RWPE2 (cell line): ENCODE measurements around the gene PRKAG2.

Experiments
- ATAC-seq: fragments of 200-7000 bp; cut with Tn5 transposase; 3 replicates; pipeline ENCODE4 v1.9.1; 2021; ENCODE audit warnings: low read depth
- DNase-seq: peaks from one replicate; pipeline ENCODE4 v3.0.0-alpha.2; 2020; ENCODE audit warnings: low spot score
- H3K27ac ChIP-seq: fragments of 450-650 bp; 2 replicates; pipeline ENCODE4 v1.5.1; 2017; ENCODE audit warnings: mild to moderate bottlenecking; ENCODE audit not compliant: poor library complexity, severe bottlenecking
- H3K27me3 ChIP-seq: fragments of 250-450 bp; sonication (Bioruptor Pico); 2 replicates; pipeline ENCODE4 v1.5.1; 2021; ENCODE audit warnings: mild to moderate bottlenecking, moderate library complexity; ENCODE audit not compliant: insufficient read depth, poor library complexity, severe bottlenecking
- H3K36me3 ChIP-seq: fragments of 250-450 bp; sonication (Bioruptor Pico); 2 replicates; pipeline ENCODE4 v1.5.1; 2020; ENCODE audit warnings: low read depth, mild to moderate bottlenecking, moderate library complexity
- H3K4me1 ChIP-seq: fragments of 250-450 bp; sonication (Bioruptor Pico); 2 replicates; pipeline ENCODE4 v1.5.1; 2021; ENCODE audit warnings: mild to moderate bottlenecking, moderate library complexity; ENCODE audit not compliant: insufficient read depth, poor library complexity, severe bottlenecking
- H3K4me3 ChIP-seq: fragments of 250-450 bp; sonication (Bioruptor Pico); 2 replicates; pipeline ENCODE4 v1.5.1; 2021; ENCODE audit warnings: mild to moderate bottlenecking, moderate library complexity; ENCODE audit not compliant: severe bottlenecking
- H3K9me3 ChIP-seq: fragments of 250-450 bp; sonication (Bioruptor Pico); 2 replicates; pipeline ENCODE4 v1.5.1; 2021; ENCODE audit warnings: mild to moderate bottlenecking, moderate library complexity; ENCODE audit not compliant: severe bottlenecking
- TF ChIP-seq, protein P1 (sequence below): fragments of 450-650 bp; IDR thresholded peaks from one replicate; pipeline ENCODE4 v1.5.1; 2017; ENCODE audit warnings: mild to moderate bottlenecking, moderate library complexity; ENCODE audit not compliant: poor library complexity, severe bottlenecking

The PRKAG2 gene

DNA sequence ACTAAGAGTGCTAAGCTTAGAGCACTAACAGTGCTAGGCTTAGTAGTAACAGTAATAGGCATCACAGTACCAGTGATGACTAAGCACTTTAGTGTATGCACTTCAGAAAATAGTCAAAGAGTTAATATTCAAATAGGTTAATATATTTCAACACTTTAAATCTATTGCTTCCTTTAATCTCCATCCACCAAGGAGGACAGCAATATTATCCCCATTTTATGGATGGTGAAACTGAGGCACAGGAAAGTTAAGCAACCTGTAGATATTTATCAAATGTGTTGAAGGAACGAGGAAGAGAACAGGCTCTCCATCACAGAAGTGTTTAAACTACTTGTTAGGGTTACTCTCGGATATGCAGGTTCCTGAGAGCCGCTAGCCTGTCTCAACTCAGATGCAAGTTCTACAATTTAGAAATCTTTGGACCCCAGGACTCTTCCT, 165.5 kb downstream of the PRKAG2 start:
- Histone ChIP-seq H3K36me3 (no peaks in the 10 kb centered on the region), H3K4me3 (no peak overlapping the region), H3K27me3 (no peaks in the 10 kb centered on the region), H3K4me1 (no peaks in the 10 kb centered on the region), H3K27ac (no peak overlapping the region), H3K9me3 (no peaks in the 10 kb centered on the region)
- TF ChIP-seq, protein P1, sequence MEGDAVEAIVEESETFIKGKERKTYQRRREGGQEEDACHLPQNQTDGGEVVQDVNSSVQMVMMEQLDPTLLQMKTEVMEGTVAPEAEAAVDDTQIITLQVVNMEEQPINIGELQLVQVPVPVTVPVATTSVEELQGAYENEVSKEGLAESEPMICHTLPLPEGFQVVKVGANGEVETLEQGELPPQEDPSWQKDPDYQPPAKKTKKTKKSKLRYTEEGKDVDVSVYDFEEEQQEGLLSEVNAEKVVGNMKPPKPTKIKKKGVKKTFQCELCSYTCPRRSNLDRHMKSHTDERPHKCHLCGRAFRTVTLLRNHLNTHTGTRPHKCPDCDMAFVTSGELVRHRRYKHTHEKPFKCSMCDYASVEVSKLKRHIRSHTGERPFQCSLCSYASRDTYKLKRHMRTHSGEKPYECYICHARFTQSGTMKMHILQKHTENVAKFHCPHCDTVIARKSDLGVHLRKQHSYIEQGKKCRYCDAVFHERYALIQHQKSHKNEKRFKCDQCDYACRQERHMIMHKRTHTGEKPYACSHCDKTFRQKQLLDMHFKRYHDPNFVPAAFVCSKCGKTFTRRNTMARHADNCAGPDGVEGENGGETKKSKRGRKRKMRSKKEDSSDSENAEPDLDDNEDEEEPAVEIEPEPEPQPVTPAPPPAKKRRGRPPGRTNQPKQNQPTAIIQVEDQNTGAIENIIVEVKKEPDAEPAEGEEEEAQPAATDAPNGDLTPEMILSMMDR, result no peak
- ATAC-seq (no peak), DNase-seq (no peak)

DNA sequence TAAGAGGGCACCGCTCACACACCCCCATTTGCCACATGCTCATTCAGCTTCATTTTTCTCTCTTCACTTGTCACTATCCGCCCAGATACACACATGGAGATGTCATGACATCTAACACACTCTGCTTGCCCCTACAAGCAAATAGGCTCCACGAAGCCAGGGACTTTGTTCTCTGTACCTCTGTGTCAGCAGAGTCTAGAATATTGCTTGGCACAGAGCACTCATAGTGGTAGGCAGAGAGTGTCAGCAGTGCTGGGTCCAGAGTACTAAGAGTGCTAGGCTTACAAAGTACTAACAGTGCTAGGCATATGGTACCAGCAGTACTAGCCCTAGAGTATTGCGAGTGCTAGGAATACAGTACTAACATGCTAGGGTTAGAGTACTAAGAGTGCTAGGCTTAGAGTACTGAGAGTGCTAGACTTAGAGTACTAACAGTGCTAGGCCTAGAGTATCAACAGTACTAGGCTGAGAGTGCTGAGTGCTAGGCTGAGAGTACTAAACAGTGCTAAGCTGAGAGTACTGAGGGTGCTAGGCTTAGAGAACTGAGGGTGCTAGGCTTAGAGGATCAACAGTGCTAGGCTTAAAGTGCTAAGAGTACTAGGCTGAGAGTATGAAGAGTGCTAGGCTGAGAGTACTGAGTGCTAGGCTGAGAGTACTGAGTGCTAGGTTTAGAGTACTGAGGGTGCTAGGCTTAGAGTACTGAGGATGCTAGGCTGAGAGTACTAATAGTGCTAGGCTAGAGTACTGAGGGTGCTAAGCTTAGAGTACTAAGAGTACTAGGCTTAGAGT, 166.1 kb downstream of the PRKAG2 start:
- TF ChIP-seq, protein P1, result no peak
- Histone ChIP-seq H3K9me3 (no peaks in the 10 kb centered on the region), H3K4me3 (no peak overlapping the region), H3K27me3 (no peaks in the 10 kb centered on the region), H3K27ac (no peak overlapping the region), H3K36me3 (no peaks in the 10 kb centered on the region), H3K4me1 (peaks cover 6% of the 10 kb centered on the region)
- DNase-seq (no peak), ATAC-seq (no peak)

DNA sequence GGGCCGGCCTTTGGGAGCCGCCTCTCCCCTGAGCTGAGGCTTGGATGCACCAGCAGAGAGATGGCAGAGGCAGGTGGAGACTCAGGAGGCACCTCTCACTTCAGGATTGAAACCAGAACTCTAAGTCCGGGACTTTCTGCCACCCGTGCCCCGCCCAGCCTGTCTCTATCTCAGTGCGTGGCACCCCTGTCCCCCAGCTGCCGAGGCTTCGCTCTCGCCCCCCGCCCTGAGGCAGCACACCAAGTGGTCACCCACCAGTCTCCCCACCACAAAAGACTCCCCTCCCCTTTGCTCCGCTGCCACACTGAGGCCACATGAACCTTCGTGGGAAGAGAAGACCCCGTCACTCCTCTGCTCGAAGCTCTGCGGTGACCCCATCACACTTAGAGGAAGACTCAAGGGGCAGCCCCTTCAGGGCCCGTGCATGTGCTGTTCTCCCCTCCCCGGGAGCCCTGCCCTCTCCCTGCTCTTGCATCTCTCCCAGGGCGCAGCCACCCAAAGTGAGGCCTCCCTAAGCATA, 166.7 kb downstream of the PRKAG2 start:
- Histone ChIP-seq H3K27me3 (no peaks in the 10 kb centered on the region), H3K27ac (no peak overlapping the region), H3K4me3 (no peak overlapping the region), H3K4me1 (peaks cover 9% of the 10 kb centered on the region), H3K36me3 (no peaks in the 10 kb centered on the region), H3K9me3 (no peaks in the 10 kb centered on the region)
- TF ChIP-seq, protein P1, result no peak
- ATAC-seq (peak; percentile 38; the same call in 2 of the 3 replicates), DNase-seq (no peak)

DNA sequence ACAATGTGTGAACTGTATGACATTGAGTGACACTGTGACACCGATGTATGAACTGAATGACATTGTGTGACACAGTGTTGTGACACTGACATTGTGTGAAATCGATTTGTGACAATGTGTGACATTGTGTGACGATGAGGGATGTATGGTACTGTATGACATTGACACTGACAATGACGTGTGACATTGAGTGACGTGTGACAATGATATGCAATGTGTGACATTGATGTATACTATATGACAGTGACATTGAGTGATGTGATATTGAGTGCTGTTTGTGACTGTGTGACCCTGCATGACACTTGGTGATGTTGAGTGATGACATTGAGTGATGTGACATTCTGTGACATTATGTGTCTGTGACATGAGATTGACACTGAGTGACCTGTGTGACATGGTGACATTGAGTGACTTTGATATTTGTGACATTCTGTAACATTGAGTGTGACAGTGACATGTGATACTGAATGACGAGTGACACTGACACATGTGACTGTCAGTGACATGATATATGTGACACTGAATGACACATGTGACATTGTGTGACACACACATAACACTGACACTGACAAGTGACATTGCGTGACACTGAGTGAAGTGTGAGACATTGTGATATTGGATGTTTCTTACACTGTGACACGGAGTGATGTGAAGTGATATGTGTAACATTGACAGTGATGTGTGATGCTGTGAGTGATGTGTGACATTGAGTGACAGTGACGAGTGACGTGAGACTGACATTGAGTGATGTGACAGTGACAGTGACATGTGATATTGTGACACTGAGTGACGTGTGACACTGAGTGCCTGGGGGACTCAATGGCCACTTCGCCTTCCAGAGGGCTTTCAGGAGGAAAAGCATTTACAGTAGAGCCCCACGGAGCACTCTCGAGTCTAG, 167.5 kb downstream of the PRKAG2 start:
- no peaks in the 10 kb centered on the region for H3K36me3 ChIP-seq
- no peak overlapping the region for H3K4me3 ChIP-seq
- DNase-seq (no peak), ATAC-seq (no peak)
- TF ChIP-seq, protein P1, result no peak
- no peak overlapping the region for H3K27ac ChIP-seq
- H3K27me3 ChIP-seq, result no peaks in the 10 kb centered on the region
- peaks cover 9% of the 10 kb centered on the region for H3K4me1 ChIP-seq
- no peaks in the 10 kb centered on the region for H3K9me3 ChIP-seq
